Stimulated activated CD4-positive, alpha-beta T cell treated with anti-CD3 and anti-CD28 coated beads, Interleukin-1b, Interleukin-23, amount 100 ng/mL, for 4 hours (primary cell): ENCODE measurements around the gene BMAL1.

ENCODE experiments used
- DNase-seq, 2 donors: peaks; one replicate each; pipeline ENCODE4 v3.0.0-alpha.2; 2020; ENCODE audit warnings: low read depth in 2 of 2

BMAL1 gene

GRCh38 chr11:13261591-13262061 is 16.0 kb upstream of the BMAL1 start:
- DNase-seq: no peak

- DNase-seq: no peak
These were observed 15.5 kb upstream of the BMAL1 start for GRCh38 chr11:13262096-13262495.

GRCh38 chr11:13268791-13269190 is 8.8 kb upstream of the BMAL1 start:
- no peak for DNase-seq

GRCh38 chr11:13269775-13270174 is 7.8 kb upstream of the BMAL1 start:
- no peak for DNase-seq

GRCh38 chr11:13271060-13271693 is 6.4 kb upstream of the BMAL1 start:
- no peak for DNase-seq

GRCh38 chr11:13276454-13276831 is 1.1 kb upstream of the BMAL1 start:
- no peak for DNase-seq

- DNase-seq: peak; percentile 88 to 94
These were observed 490 bp upstream of the BMAL1 start for GRCh38 chr11:13276832-13277767.

- no peak for DNase-seq
These were observed 1.3 kb downstream of the BMAL1 start for GRCh38 chr11:13278609-13279486.

GRCh38 chr11:13279487-13279834 is 1.9 kb downstream of the BMAL1 start:
- no peak for DNase-seq

GRCh38 chr11:13280092-13280722 is 2.6 kb downstream of the BMAL1 start:
- DNase-seq: no peak

GRCh38 chr11:13280777-13281176 is 3.2 kb downstream of the BMAL1 start:
- no peak for DNase-seq

GRCh38 chr11:13283636-13284035 is 6.0 kb downstream of the BMAL1 start:
- DNase-seq: no peak

- no peak for DNase-seq
These were observed 7.4 kb downstream of the BMAL1 start for GRCh38 chr11:13284776-13285588.

GRCh38 chr11:13286279-13286821 is 8.8 kb downstream of the BMAL1 start:
- DNase-seq: no peak

- DNase-seq: no peak
These were observed 9.4 kb downstream of the BMAL1 start for GRCh38 chr11:13287036-13287435.

GRCh38 chr11:13287681-13288080 is 10.1 kb downstream of the BMAL1 start:
- DNase-seq: no peak

- no peak for DNase-seq
These were observed 10.9 kb downstream of the BMAL1 start for GRCh38 chr11:13288375-13289029.

GRCh38 chr11:13289081-13289480 is 11.5 kb downstream of the BMAL1 start:
- no peak for DNase-seq

GRCh38 chr11:13290221-13290980 is 12.8 kb downstream of the BMAL1 start:
- DNase-seq: no peak
